NCI-H1694 (cell line): ENCODE results near the gene DDX23.
"Not testable (repeated sequence)": the region's sequence is repeated elsewhere in the genome, so short reads cannot be mapped to it uniquely, and the experiment has no call there.

Experiments used
- DNase-seq: peaks from one replicate; lab custom pipeline; 2025; lab: John Stamatoyannopoulos, UW

Gene DDX23

GRCh38 chr12:48851883-48852733 is at the start of gene DDX23:
Gene DDX23, minus strand, starts transcription at chr12:48852163. Its CDS starts 6,381 bp downstream, at chr12:48845782.
- DNase-seq = peak; percentile 86

GRCh38 chr12:48901278-48901677 is 49.3 kb upstream of the DDX23 start:
- DNase-seq = no peak

GRCh38 chr12:48899651-48900050 is 47.7 kb upstream of the DDX23 start:
- DNase-seq = no peak

- DNase-seq = no peak
Observed at GRCh38 chr12:48894271-48894670, 42.3 kb upstream of the DDX23 start.

- DNase-seq = peak; percentile 63
Observed at GRCh38 chr12:48890657-48891418, 38.9 kb upstream of the DDX23 start.

GRCh38 chr12:48889679-48890078 is 37.7 kb upstream of the DDX23 start:
- no peak for DNase-seq

- no peak for DNase-seq
Observed at GRCh38 chr12:48883305-48884161, 31.6 kb upstream of the DDX23 start.

- DNase-seq = no peak
Observed at GRCh38 chr12:48882972-48883304, 31.0 kb upstream of the DDX23 start.

- no peak for DNase-seq
Observed at GRCh38 chr12:48882315-48882687, 30.3 kb upstream of the DDX23 start.

- DNase-seq = no peak
Observed at GRCh38 chr12:48881686-48882314, 29.8 kb upstream of the DDX23 start.

GRCh38 chr12:48880647-48881046 is 28.7 kb upstream of the DDX23 start:
- DNase-seq = no peak

- no peak for DNase-seq
Observed at GRCh38 chr12:48878548-48878947, 26.6 kb upstream of the DDX23 start.

- no peak for DNase-seq
Observed at GRCh38 chr12:48875944-48876515, 24.1 kb upstream of the DDX23 start.

GRCh38 chr12:48873534-48873933 is 21.6 kb upstream of the DDX23 start:
- not testable (repeated sequence) for DNase-seq

- DNase-seq = no peak
Observed at GRCh38 chr12:48873096-48873495, 21.1 kb upstream of the DDX23 start.

- DNase-seq = no peak
Observed at GRCh38 chr12:48869191-48869590, 17.2 kb upstream of the DDX23 start.

GRCh38 chr12:48868451-48868850 is 16.5 kb upstream of the DDX23 start:
- DNase-seq = no peak

- no peak for DNase-seq
Observed at GRCh38 chr12:48866052-48866711, 14.2 kb upstream of the DDX23 start.

GRCh38 chr12:48865281-48866051 is 13.5 kb upstream of the DDX23 start, which contains the start of gene RND1:
Gene RND1, minus strand, starts transcription at chr12:48865870. Its CDS starts 103 bp downstream, at chr12:48865767.
- peak; percentile 92 for DNase-seq

GRCh38 chr12:48863291-48863690 is 11.3 kb upstream of the DDX23 start:
- DNase-seq = no peak
